HEK293 (cell line): Measurements from ENCODE around the gene FLNC.

ENCODE experiments used
- CTCF ChIA-PET: fragments of 350-600 bp; formaldehyde crosslinking; extraction: SDS; loops from one replicate; lab custom pipeline; 2021; ENCODE audit warnings: antibody characterized with exemption; lab: Yijun Ruan, JAX
- POLR2A ChIA-PET: fragments of 300-600 bp; formaldehyde crosslinking; extraction: SDS; loops from one replicate; lab custom pipeline; 2020; ENCODE audit warnings: antibody characterized with exemption, inconsistent platforms; lab: Yijun Ruan, JAX
- H3K27ac ChIP-seq: fragments of 200-500 bp; sonication (Bioruptor generic); 2 replicates; pipeline ENCODE4 v1.5.1; 2014; ENCODE audit warnings: low read depth, low read length, control low read depth, inconsistent platforms; ENCODE audit errors: extremely low read depth
- H3K36me3 ChIP-seq, 2 experiments: fragments of 200-500 bp in 1 of 2; sonication (Bioruptor generic) in 1 of 2; 1 replicate in 1 of 2; 2 replicates in 1 of 2; pipeline ENCODE4 v1.5.1; 2014 to 2017; ENCODE audit warnings: inconsistent platforms in 2 of 2, low read length in 2 of 2; ENCODE audit not compliant: control insufficient read depth in 2 of 2, insufficient read depth in 1 of 2
- H3K4me1 ChIP-seq: fragments of 200-500 bp; sonication (Bioruptor generic); 2 replicates; pipeline ENCODE4 v1.5.1; 2014; ENCODE audit warnings: mild to moderate bottlenecking, low read length, inconsistent platforms; ENCODE audit not compliant: control insufficient read depth, insufficient read depth
- H3K4me3 ChIP-seq: 2 replicates; pipeline ENCODE4 v1.5.1; 2011; ENCODE audit warnings: low read depth, mild to moderate bottlenecking, control low read depth, low read length, moderate library complexity
- H3K9me3 ChIP-seq: fragments of 200-500 bp; sonication (Bioruptor generic); 2 replicates; pipeline ENCODE4 v1.5.1; 2014; ENCODE audit warnings: low read depth, low read length, inconsistent platforms; ENCODE audit not compliant: control insufficient read depth, insufficient read depth
- GLIS1 ChIP-seq: fragments of 450-650 bp; formaldehyde crosslinking; IDR thresholded peaks from 2 replicates; pipeline ENCODE4 v1.5.1; 2016; ENCODE audit warnings: missing biosample characterization, missing genetic modification characterization
- PATZ1 ChIP-seq: fragments of 450-650 bp; formaldehyde crosslinking; IDR thresholded peaks from 2 replicates; pipeline ENCODE4 v1.5.1; 2016; ENCODE audit warnings: missing biosample characterization, missing genetic modification characterization
- PRDM1 ChIP-seq: fragments of 450-650 bp; formaldehyde crosslinking; IDR thresholded peaks from 2 replicates; pipeline ENCODE4; 2016; ENCODE audit warnings: missing biosample characterization, missing genetic modification characterization
- SP7 ChIP-seq: fragments of 450-650 bp; formaldehyde crosslinking; IDR thresholded peaks from 2 replicates; pipeline ENCODE4 v1.5.1; 2016; ENCODE audit warnings: missing biosample characterization, missing genetic modification characterization
- ZBTB10 ChIP-seq: fragments of 450-650 bp; formaldehyde crosslinking; IDR thresholded peaks from 2 replicates; pipeline ENCODE4 v1.5.1; 2016; ENCODE audit warnings: missing biosample characterization, missing genetic modification characterization
- ZBTB7A ChIP-seq: fragments of 450-650 bp; formaldehyde crosslinking; IDR thresholded peaks from 2 replicates; pipeline ENCODE4 v1.5.1; 2016; ENCODE audit warnings: low read depth, missing biosample characterization, missing genetic modification characterization
- ZNF214 ChIP-seq: fragments of 450-650 bp; formaldehyde crosslinking; IDR thresholded peaks from 2 replicates; pipeline ENCODE4 v1.5.1; 2017; ENCODE audit warnings: missing biosample characterization, mild to moderate bottlenecking, missing genetic modification characterization, borderline replicate concordance
- ZNF23 ChIP-seq: fragments of 450-650 bp; formaldehyde crosslinking; IDR thresholded peaks from 2 replicates; pipeline ENCODE4 v1.5.1; 2016; ENCODE audit warnings: missing biosample characterization, missing genetic modification characterization, borderline replicate concordance
- ZNF239 ChIP-seq: fragments of 450-650 bp; formaldehyde crosslinking; IDR thresholded peaks from 2 replicates; pipeline ENCODE4 v1.5.1; 2016; ENCODE audit warnings: missing biosample characterization, missing genetic modification characterization
- ZNF37A ChIP-seq: fragments of 450-650 bp; IDR thresholded peaks from 2 replicates; pipeline ENCODE4 v1.5.1; 2018; ENCODE audit warnings: missing biosample characterization, missing genetic modification characterization
- ZNF394 ChIP-seq: fragments of 450-650 bp; formaldehyde crosslinking; IDR thresholded peaks from 2 replicates; pipeline ENCODE4 v1.5.1; 2016; ENCODE audit warnings: missing biosample characterization, missing genetic modification characterization, mild to moderate bottlenecking, moderate library complexity, borderline replicate concordance
- ZNF513 ChIP-seq: fragments of 450-650 bp; IDR thresholded peaks from 2 replicates; pipeline ENCODE4 v1.5.1; 2018; ENCODE audit warnings: missing biosample characterization, missing genetic modification characterization
- ZNF521 ChIP-seq: fragments of 450-650 bp; formaldehyde crosslinking; IDR thresholded peaks from 2 replicates; pipeline ENCODE4 v1.5.1; 2017; ENCODE audit warnings: missing biosample characterization, mild to moderate bottlenecking, missing genetic modification characterization
- ZNF555 ChIP-seq: fragments of 450-650 bp; formaldehyde crosslinking; conservative IDR thresholded peaks from 2 replicates; pipeline ENCODE4 v1.5.1; 2017; ENCODE audit warnings: missing biosample characterization, mild to moderate bottlenecking, missing genetic modification characterization, inconsistent platforms
- ZNF580 ChIP-seq: fragments of 450-650 bp; formaldehyde crosslinking; IDR thresholded peaks from 2 replicates; pipeline ENCODE4 v1.5.1; 2016; ENCODE audit warnings: missing biosample characterization, missing genetic modification characterization
- ZSCAN23 ChIP-seq: fragments of 450-650 bp; formaldehyde crosslinking; IDR thresholded peaks from 2 replicates; pipeline ENCODE4 v1.5.1; 2016; ENCODE audit warnings: missing biosample characterization, missing genetic modification characterization
- TF ChIP-seq, protein P1 (sequence below): fragments of 450-650 bp; IDR thresholded peaks from 2 replicates; pipeline ENCODE4 v1.5.1; 2018; ENCODE audit warnings: missing biosample characterization, mild to moderate bottlenecking, missing genetic modification characterization

Gene FLNC

DNA sequence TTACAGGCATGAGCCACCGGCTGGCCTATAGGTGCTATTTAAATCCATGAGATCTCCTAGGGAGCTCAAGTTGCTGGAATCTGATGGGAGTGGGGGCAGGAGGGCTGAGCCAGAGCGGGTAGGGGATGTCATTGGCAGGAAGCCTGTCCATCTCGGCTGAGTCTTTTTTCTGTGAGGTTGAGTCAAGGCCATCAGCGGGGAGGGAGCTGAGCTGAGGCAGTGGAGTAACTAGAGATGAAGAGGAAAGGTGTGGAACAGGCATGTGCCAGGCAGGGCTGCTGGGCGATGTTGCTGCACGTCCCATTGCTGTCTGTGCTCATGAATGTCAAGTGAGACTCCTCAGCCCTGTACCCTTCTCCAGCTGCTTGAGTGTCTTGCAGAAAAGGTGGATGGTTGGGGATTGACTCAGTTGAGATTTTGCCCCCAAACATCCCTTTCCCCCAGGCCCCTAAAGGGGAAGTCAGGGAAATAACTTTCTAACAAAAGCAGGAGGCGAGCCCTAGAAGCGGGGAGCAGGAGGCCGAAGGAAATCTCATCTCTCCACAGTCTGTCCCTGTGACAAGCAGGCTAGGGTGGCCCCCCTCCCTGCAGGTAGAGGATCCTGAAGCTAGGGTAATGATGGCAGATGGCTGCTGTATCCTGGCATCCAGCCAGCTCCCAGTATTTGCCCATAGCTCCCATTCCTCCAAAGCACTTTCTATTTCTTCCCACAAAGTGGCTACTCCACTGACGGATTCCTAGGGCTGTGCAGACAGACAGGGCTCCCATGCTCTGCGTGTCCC, 37.8 kb downstream of the FLNC start (continued):
- TF ChIP-seq PATZ1 (peak; percentile 59), ZBTB7A (tag by site-specific recombination) (no peak)

GRCh38 chr7:128868624-128869137, 38.5 kb downstream of the FLNC start:
- Histone ChIP-seq H3K36me3 (peaks cover 6 to 26% of the 10 kb centered on the region in 2 experiments; a peak in 2 of 3 replicates), H3K4me3 (peak overlapping the region; percentile 36), H3K9me3 (no peaks in the 10 kb centered on the region), H3K4me1 (peaks cover 10% of the 10 kb centered on the region), H3K27ac (peak overlapping the region; percentile 42; the same call in 1 of the 2 replicates)
- ChIA-PET POLR2A (interaction anchor here (0.6 to 0.9 kb wide), 2 partner anchors 186 to 1187 kb away, joined by 3 to 4 read pairs; partner anchors contain the start of gene TNPO3), CTCF (interaction anchor here (1.8 kb wide), 2 partner anchors 13 to 14 kb away, joined by 5 to 6 read pairs; no protein-coding TSS in a partner anchor)
- TF ChIP-seq SP7 (tag by site-specific recombination) (0 out of 2 replicates have a peak, but pooled peaks have one; percentile 11), ZNF394 (tag by site-specific recombination) (0 out of 2 replicates have a peak, but pooled peaks have one; percentile 0), PRDM1 (tag by site-specific recombination) (peak; percentile 56), ZNF521 (tag by site-specific recombination) (no peak), GLIS1 (peak; percentile 55)
- TF ChIP-seq, protein P1, sequence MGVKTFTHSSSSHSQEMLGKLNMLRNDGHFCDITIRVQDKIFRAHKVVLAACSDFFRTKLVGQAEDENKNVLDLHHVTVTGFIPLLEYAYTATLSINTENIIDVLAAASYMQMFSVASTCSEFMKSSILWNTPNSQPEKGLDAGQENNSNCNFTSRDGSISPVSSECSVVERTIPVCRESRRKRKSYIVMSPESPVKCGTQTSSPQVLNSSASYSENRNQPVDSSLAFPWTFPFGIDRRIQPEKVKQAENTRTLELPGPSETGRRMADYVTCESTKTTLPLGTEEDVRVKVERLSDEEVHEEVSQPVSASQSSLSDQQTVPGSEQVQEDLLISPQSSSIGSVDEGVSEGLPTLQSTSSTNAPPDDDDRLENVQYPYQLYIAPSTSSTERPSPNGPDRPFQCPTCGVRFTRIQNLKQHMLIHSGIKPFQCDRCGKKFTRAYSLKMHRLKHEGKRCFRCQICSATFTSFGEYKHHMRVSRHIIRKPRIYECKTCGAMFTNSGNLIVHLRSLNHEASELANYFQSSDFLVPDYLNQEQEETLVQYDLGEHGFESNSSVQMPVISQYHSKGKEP (tag by site-specific recombination) = 0 out of 2 replicates have a peak, but pooled peaks have one; percentile 31

DNA sequence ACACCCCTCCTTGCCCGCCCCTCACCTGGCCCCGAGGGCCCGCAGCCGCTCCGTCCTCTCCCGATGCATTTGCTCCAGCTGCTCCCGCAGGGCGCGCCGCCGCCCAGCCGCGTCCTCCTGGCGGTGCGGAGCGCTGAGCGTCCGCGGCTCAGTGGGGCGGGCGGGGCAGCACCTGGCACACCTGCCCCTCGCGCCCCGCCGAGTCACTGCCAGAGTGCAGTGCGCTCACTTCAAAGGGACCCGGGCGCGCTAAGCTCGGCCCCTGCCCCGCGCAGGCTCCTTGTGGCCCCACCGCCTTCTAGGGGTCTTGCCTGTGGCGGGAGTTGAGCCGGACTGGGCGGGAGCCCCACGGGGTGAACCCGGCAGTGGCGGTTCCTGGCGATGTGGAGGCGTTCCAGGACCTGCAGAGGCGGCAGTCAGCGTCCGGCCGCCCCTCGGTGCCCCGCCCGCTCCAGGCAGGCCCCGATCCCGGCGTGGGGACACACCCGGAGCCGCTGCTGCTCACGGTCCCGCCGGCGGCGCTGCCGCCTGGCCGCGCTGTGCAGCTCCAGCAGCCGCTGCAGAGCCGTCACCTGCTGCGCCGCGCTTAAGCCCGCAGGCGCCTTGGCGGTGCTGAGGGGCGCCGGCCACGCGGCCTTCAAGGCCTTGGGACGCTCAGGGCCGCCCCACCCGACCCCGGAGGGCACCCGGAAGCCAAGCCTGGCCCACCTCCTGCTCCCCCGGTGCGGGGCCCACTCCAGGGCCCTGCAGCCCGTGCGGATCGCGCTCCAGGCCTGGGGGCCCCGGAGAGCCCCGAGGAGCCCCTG, 39.1 kb downstream of the FLNC start:
- POLR2A ChIA-PET = interaction anchor here (0.6 kb wide), 1 partner anchor 1186 kb away, joined by 4 read pairs; no protein-coding TSS in a partner anchor
- CTCF ChIA-PET = interaction anchor here (0.7 to 1.8 kb wide), 4 partner anchors 12 to 275 kb away, joined by 3 to 6 read pairs (median 4); no protein-coding TSS in a partner anchor
- H3K27ac ChIP-seq = peak overlapping the region; percentile 42; the same call in 1 of the 2 replicates
- peak; percentile 80 for TF ChIP-seq PATZ1
- TF ChIP-seq ZSCAN23 (tag by site-specific recombination) = no peak
- no peak for TF ChIP-seq ZNF555 (tag by site-specific recombination)
- TF ChIP-seq SP7 (tag by site-specific recombination) = 0 out of 2 replicates have a peak, but pooled peaks have one; percentile 27
- no peak for TF ChIP-seq PRDM1 (tag by site-specific recombination)
- no peak for TF ChIP-seq ZNF23 (tag by site-specific recombination)
- TF ChIP-seq ZNF37A (tag by site-specific recombination) = no peak
- TF ChIP-seq ZNF513 (tag by site-specific recombination) = no peak
- peak; percentile 27; the same call in 1 of the 2 replicates for TF ChIP-seq ZBTB10 (tag by site-specific recombination)
- no peak for TF ChIP-seq ZNF580
- TF ChIP-seq ZNF214 (tag by site-specific recombination) = no peak
- no peak for TF ChIP-seq ZNF239 (tag by site-specific recombination)

More for the DNA sequence above, 39.1 kb downstream of the FLNC start:
- peaks cover 10% of the 10 kb centered on the region for H3K4me1 ChIP-seq
- H3K36me3 ChIP-seq = peaks cover 5 to 26% of the 10 kb centered on the region in 2 experiments; a peak in 2 of 3 replicates
- H3K9me3 ChIP-seq = no peaks in the 10 kb centered on the region
- H3K4me3 ChIP-seq = peak overlapping the region; percentile 36
